Activated CD8-positive, alpha-beta memory T cell treated with anti-CD3 and anti-CD28 coated beads for 4 hours (primary cell): ENCODE data around the gene SLC25A45.

Experiments used
- DNase-seq, 2 donors: peaks; one replicate each; pipeline ENCODE4 v3.0.0-alpha.2; 2020; ENCODE audit warnings: low read depth in 2 of 2

SLC25A45 gene

GRCh38 chr11:65382033-65382803, at the start of gene SLC25A45:
Gene SLC25A45 (minus strand): TSS chr11:65382646. CDS start chr11:65381951, 695 bp downstream.
- DNase-seq = peak; percentile 87 to 89

GRCh38 chr11:65431451-65432099, 49.1 kb upstream of the SLC25A45 start:
- no peak for DNase-seq

GRCh38 chr11:65430406-65431217, 48.2 kb upstream of the SLC25A45 start:
- no peak for DNase-seq

- no peak for DNase-seq
Observed at GRCh38 chr11:65429724-65430405, 47.4 kb upstream of the SLC25A45 start.

- no peak for DNase-seq
Observed at GRCh38 chr11:65429068-65429681, 46.7 kb upstream of the SLC25A45 start.

GRCh38 chr11:65428578-65429067, 46.2 kb upstream of the SLC25A45 start:
- DNase-seq = no peak

- no peak for DNase-seq
Observed at GRCh38 chr11:65427691-65428577, 45.5 kb upstream of the SLC25A45 start.

- DNase-seq = no peak
Observed at GRCh38 chr11:65426839-65427690, 44.6 kb upstream of the SLC25A45 start.

GRCh38 chr11:65425971-65426838, 43.8 kb upstream of the SLC25A45 start:
- DNase-seq = no peak

GRCh38 chr11:65425105-65425970, 42.9 kb upstream of the SLC25A45 start:
- peak; percentile 68 to 84 for DNase-seq

- DNase-seq = no peak
Observed at GRCh38 chr11:65424205-65425104, 42.0 kb upstream of the SLC25A45 start.

GRCh38 chr11:65423516-65424204, 41.2 kb upstream of the SLC25A45 start:
- no peak for DNase-seq

GRCh38 chr11:65422633-65423515, 40.4 kb upstream of the SLC25A45 start, which contains the start of gene NEAT1:
Gene NEAT1 (plus strand): TSS chr11:65422798.
- peak; percentile 82 to 85 for DNase-seq
